GM19238 (cell line): Measurements from ENCODE around the gene CA9.

Experiments
- DNase-seq: peaks from one replicate; pipeline ENCODE4 v3.0.0; 2011; ENCODE audit warnings: low spot score; ENCODE audit not compliant: insufficient read length

The CA9 gene

DNA sequence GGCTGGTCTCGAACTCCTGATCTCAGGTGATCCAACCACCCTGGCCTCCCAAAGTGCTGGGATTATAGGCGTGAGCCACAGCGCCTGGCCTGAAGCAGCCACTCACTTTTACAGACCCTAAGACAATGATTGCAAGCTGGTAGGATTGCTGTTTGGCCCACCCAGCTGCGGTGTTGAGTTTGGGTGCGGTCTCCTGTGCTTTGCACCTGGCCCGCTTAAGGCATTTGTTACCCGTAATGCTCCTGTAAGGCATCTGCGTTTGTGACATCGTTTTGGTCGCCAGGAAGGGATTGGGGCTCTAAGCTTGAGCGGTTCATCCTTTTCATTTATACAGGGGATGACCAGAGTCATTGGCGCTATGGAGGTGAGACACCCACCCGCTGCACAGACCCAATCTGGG, 1.5 kb downstream of the CA9 start:
- DNase-seq = no peak

DNA sequence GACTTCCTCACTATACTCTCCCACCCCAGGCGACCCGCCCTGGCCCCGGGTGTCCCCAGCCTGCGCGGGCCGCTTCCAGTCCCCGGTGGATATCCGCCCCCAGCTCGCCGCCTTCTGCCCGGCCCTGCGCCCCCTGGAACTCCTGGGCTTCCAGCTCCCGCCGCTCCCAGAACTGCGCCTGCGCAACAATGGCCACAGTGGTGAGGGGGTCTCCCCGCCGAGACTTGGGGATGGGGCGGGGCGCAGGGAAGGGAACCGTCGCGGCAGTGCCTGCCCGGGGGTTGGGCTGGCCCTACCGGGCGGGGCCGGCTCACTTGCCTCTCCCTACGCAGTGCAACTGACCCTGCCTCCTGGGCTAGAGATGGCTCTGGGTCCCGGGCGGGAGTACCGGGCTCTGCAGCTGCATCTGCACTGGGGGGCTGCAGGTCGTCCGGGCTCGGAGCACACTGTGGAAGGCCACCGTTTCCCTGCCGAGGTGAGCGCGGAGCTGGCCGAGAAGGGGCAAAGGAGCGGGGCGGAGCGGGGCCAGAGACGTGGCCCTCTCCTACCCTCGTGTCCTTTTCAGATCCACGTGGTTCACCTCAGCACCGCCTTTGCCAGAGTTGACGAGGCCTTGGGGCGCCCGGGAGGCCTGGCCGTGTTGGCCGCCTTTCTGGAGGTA, 2.1 kb downstream of the CA9 start:
- no peak for DNase-seq

DNA sequence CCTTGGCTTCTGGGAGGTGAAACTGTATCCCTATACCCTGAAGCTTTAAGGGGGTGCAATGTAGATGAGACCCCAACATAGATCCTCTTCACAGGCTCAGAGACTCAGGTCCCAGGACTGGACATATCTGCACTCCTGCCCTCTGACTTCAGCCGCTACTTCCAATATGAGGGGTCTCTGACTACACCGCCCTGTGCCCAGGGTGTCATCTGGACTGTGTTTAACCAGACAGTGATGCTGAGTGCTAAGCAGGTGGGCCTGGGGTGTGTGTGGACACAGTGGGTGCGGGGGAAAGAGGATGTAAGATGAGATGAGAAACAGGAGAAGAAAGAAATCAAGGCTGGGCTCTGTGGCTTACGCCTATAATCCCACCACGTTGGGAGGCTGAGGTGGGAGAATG, 5.4 kb downstream of the CA9 start:
- no peak for DNase-seq

DNA sequence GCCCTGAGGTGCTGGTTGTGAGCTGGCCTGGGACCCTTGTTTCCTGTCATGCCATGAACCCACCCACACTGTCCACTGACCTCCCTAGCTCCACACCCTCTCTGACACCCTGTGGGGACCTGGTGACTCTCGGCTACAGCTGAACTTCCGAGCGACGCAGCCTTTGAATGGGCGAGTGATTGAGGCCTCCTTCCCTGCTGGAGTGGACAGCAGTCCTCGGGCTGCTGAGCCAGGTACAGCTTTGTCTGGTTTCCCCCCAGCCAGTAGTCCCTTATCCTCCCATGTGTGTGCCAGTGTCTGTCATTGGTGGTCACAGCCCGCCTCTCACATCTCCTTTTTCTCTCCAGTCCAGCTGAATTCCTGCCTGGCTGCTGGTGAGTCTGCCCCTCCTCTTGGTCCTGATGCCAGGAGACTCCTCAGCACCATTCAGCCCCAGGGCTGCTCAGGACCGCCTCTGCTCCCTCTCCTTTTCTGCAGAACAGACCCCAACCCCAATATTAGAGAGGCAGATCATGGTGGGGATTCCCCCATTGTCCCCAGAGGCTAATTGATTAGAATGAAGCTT, 6.1 kb downstream of the CA9 start:
- no peak for DNase-seq

DNA sequence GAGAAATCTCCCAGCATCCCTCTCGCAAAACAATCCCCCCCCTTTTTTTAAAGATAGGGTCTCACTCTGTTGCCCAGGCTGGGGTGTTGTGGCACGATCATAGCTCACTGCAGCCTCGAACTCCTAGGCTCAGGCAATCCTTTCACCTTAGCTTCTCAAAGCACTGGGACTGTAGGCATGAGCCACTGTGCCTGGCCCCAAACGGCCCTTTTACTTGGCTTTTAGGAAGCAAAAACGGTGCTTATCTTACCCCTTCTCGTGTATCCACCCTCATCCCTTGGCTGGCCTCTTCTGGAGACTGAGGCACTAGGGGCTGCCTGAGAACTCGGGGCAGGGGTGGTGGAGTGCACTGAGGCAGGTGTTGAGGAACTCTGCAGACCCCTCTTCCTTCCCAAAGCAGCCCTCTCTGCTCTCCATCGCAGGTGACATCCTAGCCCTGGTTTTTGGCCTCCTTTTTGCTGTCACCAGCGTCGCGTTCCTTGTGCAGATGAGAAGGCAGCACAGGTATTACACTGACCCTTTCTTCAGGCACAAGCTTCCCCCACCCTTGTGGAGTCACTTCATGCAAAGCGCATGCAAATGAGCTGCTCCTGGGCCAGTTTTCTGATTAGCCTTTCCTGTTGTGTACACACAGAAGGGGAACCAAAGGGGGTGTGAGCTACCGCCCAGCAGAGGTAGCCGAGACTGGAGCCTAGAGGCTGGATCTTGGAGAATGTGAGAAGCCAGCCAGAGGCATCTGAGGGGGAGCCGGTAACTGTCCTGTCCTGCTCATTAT, 6.8 kb downstream of the CA9 start:
- DNase-seq = no peak

DNA sequence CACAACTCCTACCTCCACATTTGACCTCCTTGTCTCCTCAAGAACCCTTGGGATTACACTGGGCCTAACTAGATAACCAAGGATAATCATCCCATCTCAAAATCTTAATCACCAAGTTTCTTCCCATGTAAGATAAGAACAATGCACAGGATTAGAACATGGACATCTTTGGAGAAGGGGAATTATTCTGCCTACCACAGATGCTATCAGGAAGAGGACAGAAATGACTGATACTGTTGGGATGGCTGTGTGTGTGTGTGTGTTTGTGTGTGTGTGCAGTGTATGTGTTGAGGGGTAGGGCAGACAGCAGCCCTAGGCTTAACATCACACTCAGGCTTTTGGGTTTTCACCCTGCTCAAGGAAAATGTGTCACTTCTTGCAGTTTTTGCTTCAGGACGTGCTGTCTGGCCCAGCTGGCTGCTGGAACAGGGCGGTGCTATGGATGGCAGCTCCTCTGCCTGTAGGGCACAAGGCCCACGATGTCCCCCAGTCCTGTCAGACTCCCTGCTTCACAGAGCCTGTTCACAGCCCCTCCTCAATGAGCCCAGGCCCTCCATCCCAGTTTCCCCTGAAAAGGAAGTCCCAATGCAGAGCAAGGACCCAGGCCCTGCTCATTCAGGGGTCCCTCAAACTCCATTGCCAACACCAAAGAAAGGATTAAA, 7.7 kb downstream of the CA9 start:
- DNase-seq = no peak

DNA sequence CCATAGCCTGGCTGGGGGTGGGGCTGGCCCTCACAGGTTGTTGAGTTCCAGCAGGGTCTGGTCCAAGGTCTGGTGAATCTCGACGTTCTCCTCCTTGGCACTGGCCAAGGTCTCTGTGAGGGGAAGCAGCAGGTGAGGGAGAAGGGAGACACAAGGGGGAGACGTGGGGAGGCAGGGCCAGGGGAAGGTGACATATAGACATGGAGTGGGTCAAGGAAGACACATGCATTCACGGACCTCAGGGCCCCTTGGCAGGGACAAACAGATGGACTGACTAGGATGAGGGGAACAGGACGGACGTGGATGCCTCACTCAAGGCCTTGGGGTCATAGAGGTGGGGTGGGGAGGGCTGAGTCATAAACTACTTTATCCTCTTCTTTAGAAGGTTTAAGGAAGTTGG, 8.3 kb downstream of the CA9 start:
- no peak for DNase-seq

DNA sequence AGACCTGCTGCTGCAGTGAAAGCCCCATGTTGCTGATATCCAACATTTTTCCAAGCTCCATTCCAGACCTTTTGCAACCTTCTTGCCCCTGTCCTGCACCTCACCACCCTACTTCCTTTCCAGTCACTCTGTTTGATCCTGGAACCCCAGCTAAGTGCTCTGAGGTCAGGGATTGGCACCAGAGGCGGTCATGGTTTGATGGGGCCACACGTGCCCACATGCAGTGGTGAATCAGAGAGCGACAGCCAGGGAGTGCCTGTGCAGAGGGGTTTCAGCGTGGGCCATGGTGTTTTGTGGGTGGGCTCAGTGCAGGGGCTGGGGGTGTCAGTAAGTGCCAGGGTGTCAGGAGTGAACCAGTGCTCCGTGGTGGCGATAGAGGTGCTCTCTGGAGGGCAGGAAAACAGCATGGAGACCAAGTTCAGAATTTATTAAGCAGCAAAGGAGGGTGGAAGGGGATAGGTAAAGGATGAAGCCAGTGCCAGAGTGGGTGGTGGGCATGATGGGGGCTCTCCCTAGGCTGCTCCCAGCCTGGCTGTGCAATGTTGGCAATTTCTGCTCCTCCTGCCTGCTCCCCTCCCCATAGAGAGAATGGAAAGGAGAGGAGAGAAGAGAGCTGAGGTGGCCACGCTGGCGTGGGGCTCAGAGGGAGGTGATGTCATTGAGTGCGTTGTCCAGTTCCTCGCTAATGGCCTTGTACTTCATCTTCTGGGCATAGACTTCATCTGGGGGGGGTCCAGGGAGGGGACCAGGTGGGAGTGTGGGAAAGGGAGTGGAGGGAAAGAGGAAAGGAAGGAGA, 9.0 kb downstream of the CA9 start:
- no peak for DNase-seq

DNA sequence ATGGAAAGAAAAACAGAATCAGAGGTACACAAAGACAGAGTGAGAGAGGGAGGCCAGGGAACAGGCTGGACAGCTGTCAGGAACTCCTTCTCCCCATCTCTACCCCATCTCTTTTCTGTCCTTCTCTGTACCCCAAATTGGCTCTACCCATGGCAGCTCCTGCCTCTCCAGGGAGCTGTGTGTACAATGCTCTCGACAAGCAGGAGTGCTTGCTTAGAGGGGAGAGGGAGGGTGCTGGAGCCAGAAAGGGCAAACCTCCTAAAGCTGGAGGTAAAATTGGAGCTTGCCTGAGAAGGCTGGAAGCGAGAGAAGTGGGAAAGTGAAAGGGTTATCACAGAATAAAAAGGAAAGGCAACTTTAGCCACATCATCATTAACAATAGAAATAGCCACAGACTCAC, 9.6 kb downstream of the CA9 start:
- no peak for DNase-seq

DNA sequence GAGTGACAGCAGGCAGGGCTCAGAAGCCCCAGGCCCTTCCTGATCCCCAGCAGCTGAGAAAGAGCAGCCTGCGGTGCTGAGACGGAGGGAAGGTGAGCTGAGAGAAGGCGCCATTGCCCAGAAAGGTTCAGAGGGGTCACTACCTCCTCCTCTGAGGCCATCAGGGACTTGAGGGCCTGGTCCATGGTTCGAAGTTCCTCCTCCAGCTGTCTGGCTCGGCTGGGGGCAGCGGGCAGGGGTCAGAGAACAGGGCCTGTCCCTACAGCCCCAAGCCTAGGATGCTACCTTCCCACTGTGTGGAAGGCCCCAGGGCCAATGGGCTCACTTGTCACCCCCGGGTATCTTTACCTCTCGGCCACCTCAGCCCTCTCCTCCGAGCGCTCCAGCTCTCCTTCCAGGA, 11.2 kb downstream of the CA9 start:
- no peak for DNase-seq

DNA sequence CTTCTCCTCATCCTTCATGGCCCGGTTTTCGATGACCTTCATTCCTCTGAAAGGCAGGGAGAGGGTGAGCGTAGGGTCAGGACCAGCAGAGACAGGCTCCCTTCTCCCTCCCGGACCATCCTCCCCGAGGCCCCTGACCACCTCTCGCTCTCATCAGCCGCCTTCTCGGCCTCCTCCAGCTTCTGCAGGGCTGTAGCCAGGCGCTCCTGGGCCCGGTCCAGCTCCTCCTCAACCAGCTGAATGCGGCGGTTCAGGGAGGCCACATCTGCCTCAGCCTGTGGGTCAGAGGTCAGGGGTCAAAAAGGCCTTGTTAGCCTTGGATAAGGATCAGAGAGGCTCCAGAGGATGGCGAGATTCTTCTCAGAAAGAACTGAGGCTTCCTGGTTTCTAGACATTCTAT, 11.8 kb downstream of the CA9 start:
- no peak for DNase-seq

DNA sequence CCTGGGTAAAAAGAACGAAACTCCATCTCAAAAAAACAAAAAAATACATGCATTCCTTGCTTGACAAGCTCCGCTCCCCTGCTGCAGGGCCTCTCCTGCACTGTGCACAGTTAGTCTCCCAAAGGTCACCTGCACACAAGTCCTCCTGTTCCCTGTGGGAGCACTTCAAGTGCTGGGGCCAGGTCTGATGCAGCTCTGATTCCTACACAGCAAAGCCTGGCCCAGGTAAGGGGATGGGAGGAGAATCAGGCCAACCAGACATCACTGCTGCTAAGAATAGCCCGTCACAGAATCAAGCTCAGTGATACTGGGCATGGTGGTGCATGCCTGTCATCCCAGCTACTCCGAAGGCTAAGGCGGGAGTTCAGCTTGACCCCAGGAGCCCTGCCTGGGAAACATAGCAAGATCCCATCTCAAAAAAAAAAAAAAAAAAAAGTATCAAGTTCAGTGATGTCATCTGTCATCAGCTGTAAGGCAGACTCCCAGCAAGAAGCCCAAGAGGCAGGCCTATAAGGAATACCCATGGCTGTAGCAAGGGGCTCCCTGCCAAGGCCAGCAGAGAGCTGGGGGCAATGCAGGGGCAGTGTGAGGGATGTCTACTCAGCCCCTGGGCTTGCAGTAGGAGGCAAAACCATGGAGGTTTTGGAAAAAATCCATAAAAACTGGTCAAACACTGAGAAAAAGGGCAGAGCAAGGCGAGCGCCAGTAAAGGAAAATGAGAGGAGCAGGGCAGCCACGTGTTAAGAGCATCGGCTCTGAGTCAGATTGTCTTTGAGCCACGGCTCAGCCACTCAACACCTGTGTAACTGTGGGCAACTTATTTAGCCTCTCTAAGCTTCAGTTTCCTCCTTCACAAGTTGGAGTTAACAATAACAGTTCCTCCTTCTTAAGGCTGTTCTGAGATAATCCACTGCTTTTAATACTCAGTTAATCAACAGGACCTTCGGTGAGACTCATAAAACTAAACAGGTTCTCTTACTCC, 12.8 kb downstream of the CA9 start:
- DNase-seq = no peak

DNA sequence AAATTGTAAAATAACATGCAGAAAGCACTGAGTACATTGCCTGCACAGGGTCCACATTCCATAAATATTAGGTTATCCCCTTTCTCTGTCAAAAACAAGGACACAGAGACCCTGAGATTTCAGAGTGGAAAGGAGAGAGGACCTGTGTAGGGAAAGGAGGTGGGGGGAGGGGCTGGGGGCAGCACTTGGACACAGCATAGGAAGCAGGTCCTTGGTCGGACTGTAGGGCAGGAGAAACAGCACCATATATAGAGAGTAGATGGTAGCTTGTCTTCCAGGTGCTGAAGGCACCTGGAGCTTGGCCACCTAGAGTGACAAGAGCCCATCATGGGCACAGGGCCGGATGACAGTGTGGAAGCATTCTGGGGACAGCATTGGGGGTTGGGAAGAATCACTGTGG, 13.6 kb downstream of the CA9 start:
- no peak for DNase-seq

DNA sequence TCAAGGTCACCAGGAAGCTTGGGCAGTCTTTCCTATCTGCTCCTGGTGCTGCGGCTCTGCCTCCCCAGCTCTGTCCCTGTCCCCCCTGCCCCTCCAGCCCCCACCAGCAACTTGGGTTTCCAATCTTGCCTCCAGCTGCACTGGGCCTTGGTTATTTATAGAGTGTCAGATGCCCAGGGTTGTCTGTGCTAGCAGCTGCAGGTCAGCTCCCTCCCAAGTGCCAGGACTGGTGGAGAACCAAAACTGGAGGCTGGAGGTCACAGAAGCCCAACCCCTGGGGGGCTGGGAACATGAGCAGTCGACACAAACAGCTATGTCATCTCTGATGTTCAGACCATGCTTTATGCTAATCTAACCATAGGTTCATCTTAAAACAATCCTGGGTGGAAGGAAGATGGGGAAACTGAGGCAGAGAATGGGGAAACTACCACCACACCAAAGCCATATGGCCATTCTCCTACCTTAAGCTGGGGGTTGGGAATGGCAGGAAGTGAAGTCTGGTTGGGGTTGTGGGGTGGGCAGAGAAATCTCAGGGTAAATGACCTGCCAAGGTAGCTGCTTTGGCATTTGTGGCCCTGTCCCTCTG, 14.3 kb downstream of the CA9 start:
- no peak for DNase-seq

DNA sequence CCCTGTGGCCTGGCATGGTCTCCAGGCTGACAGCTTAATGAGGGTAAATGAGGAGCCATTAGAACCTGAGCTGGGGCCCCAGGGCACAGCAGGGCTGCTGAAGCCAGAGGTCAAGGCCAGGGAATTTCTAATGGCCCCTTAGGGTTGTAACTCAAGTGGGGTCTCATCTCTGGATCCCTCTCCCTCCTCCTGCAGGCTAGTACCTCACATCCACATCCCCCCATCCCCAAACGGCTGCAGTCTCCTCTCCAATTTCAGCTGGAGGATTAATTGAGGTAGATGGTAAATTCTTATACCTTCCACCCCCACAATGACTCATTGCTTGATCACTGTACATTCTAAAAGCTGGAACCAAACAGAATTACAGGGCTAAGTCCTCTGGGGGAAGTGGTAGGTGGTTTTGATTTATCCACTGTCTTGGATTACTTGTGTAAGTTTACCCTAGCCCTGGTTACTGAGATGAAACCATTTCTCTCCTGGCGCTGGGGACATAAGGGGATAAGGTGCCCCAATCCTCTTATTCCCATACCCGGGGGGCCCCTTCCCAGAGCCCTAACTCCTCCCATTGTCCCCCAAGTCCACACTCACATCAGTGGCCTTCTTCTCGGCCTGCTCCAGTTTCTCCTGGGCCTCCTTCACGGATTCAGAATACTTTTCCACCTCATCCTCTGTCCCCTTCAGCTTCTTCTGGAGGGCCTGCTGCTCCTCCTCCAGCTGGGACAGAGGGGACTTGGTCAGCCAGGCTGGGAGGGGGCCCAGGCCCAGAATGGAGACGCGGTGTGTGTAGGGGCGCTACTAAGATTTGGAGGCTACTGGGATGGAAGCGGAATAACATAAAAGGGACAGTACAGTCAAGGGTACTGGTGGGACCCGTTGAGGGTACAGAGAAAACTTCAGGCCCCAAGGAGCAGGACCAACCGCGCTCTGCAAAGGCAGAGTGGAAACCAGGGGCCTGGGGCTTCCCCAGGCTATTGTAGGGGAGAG, 15.1 kb downstream of the CA9 start:
- DNase-seq = no peak

DNA sequence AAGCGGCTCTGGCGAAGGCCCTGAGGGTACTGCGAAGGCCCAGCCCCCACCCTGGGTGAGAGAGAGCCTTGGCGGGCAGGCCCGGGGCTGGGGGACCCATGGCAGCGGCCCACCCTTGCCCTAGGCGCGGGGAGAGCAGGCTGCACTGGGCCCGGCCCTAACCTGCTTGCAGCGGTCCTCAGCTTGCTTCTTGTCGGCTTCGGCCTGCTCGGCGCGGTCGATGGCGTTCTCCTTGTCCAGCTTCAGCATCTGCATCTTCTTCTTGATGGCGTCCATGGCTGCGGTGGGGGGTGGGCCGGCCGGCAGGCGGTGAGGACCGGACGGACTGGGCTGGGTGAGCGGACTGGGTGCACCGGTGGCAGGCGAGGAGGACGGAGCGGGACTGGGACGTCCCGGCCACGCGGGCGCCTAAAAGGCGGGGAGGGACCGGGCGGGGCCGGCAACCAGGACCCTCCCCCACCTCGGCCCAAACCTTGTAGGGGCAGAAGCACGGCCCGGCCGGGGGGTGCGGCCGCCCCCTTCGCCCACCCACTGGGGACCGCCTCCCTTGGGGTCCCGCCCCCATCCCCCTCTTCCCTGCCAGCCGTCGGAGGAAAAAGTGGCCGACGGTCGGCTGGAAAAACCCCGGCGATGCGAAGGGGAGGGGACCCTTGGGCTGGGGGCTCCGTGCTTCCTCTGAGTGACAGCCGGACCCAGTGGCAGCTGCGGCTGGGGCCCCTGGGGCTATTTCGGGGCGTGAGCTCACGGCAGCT, 16.0 kb downstream of the CA9 start, which contains the start of gene TPM2:
Gene TPM2, minus strand, starts transcription at position 384 of the 752 bp plus-strand sequence. Its CDS starts 108 bp downstream, at position 276.
- no peak for DNase-seq

DNA sequence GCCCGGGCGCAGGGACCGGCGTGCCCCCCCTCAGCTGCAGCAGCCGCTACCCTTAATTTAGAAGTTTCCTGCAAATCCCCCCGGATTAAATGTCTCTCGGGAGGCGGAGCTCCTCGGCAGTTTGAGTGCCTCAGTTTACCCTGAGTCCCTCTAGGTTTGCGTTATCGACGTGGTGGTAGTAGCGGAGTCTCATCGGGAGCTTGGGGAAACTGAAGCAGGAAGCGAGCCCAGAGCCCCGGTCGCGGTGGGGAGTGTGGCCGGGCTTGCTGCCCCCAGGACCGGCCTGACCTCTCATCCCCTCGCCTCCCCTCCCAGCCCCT, 16.5 kb downstream of the CA9 start:
- DNase-seq = no peak
